HG02840 (cell line): ENCODE measurements around the gene KAZN.

Experiments
- ATAC-seq: cut with Tn5 transposase; IDR thresholded peaks from one replicate; pipeline ENCODE4 v1.9.1; 2021; ENCODE audit warnings: mild to moderate bottlenecking, moderate library complexity, moderate number of reproducible peaks; ENCODE audit not compliant: unreplicated experiment, low FRiP score

KAZN gene

GRCh38 chr1:14941864-14942263 is 343.4 kb downstream of the KAZN start:
- no peak for ATAC-seq

- no peak for ATAC-seq
These were observed 346.0 kb downstream of the KAZN start for GRCh38 chr1:14944471-14944985.

GRCh38 chr1:14945132-14946010 is 346.9 kb downstream of the KAZN start:
- ATAC-seq = no peak

GRCh38 chr1:14946011-14946359 is 347.5 kb downstream of the KAZN start:
- no peak for ATAC-seq

- ATAC-seq = no peak
These were observed 348.3 kb downstream of the KAZN start for GRCh38 chr1:14946684-14947238.

GRCh38 chr1:14947421-14947820 is 348.9 kb downstream of the KAZN start:
- no peak for ATAC-seq

- no peak for ATAC-seq
These were observed 349.7 kb downstream of the KAZN start for GRCh38 chr1:14948112-14948652.

- ATAC-seq = no peak
These were observed 350.9 kb downstream of the KAZN start for GRCh38 chr1:14949270-14949835.

- no peak for ATAC-seq
These were observed 351.6 kb downstream of the KAZN start for GRCh38 chr1:14949836-14950713.

GRCh38 chr1:14951766-14952165 is 353.3 kb downstream of the KAZN start:
- ATAC-seq = no peak

GRCh38 chr1:14952626-14953314 is 354.3 kb downstream of the KAZN start:
- no peak for ATAC-seq

GRCh38 chr1:14954210-14954609 is 355.7 kb downstream of the KAZN start:
- ATAC-seq = no peak

- no peak for ATAC-seq
These were observed 356.4 kb downstream of the KAZN start for GRCh38 chr1:14954930-14955329.

GRCh38 chr1:14955402-14955801 is 356.9 kb downstream of the KAZN start:
- ATAC-seq = no peak

GRCh38 chr1:14955976-14956375 is 357.5 kb downstream of the KAZN start:
- no peak for ATAC-seq

- ATAC-seq = no peak
These were observed 358.2 kb downstream of the KAZN start for GRCh38 chr1:14956579-14957195.

- no peak for ATAC-seq
These were observed 359.1 kb downstream of the KAZN start for GRCh38 chr1:14957375-14958098.

- ATAC-seq = no peak
These were observed 360.0 kb downstream of the KAZN start for GRCh38 chr1:14958249-14959058.
